HG03159 (cell line): Measurements from ENCODE around the gene PROB1.
A peak's percentile ranks its signal among the peaks of the same experiment; 100 is the strongest.
"Not testable (repeated sequence)": the region's sequence is repeated elsewhere in the genome, so short reads cannot be mapped to it uniquely, and the experiment has no call there.

Source experiments
- ATAC-seq: cut with Tn5 transposase; IDR thresholded peaks from one replicate; pipeline ENCODE4 v1.9.1; 2021; ENCODE audit warnings: mild to moderate bottlenecking, moderate library complexity; ENCODE audit not compliant: unreplicated experiment

The PROB1 gene

GRCh38 chr5:139392678-139393496 is 2.0 kb downstream of the PROB1 start:
- peak; percentile 48 for ATAC-seq

DNA sequence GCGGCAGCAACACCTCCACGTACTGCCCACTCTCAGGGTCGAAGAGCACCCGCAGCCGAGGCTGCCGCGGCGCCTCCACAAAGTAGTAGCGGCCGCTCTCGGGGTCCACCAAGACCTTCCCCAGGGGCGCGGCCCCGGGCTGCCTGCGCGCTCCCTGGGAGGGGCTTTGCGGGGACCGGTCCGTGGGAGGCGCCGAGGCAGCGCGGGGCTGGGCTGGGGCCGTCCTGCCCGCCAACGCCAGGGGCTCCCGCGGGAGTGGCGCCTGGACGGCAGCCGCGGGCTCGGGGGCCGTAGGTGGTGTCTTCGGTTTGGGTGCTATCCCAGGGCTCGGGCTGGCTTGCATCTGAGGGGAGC is 2.6 kb downstream of the PROB1 start:
- ATAC-seq = peak; percentile 3

GRCh38 chr5:139391570-139392323 is 3.2 kb downstream of the PROB1 start:
- no peak for ATAC-seq

GRCh38 chr5:139390639-139391569 is 4.0 kb downstream of the PROB1 start:
- ATAC-seq = no peak

- peak; percentile 39 for ATAC-seq
Observed at GRCh38 chr5:139389701-139390638, 4.9 kb downstream of the PROB1 start, which contains the start of gene MZB1. TSS of gene MZB1 (minus strand) at chr5:139389913. CDS start at chr5:139389856, 57 bp downstream.

DNA sequence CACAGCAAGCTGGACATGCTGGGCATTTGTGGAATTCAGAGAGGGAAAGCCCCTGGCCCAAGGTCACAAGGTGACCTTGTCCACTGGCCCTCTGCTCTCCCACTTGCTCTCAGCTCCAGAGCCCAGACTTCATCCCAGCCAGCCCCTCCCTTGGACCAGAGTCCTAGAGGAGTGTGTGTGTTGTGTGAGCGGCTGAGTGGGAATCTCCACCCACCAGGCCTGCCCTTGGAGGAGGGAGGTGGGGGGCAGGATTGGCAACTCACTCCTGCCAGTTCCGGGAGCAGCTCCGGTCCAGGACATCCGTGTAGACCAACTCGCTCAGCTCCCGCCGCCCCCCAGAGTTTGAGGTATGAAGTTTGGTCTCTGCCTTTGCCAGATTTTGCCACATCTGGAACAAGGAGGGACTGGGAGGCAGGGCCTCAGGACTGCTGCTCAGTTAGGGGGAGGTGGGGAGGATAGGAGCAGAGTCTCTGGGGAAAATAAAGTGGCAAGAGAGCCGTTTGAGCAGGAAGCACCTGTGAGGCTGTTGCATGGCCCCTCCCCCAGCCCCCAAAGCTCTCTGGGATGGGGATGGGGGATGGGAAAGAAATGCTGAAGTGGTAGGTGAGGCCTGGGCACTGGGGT is 6.6 kb downstream of the PROB1 start:
- no peak for ATAC-seq

DNA sequence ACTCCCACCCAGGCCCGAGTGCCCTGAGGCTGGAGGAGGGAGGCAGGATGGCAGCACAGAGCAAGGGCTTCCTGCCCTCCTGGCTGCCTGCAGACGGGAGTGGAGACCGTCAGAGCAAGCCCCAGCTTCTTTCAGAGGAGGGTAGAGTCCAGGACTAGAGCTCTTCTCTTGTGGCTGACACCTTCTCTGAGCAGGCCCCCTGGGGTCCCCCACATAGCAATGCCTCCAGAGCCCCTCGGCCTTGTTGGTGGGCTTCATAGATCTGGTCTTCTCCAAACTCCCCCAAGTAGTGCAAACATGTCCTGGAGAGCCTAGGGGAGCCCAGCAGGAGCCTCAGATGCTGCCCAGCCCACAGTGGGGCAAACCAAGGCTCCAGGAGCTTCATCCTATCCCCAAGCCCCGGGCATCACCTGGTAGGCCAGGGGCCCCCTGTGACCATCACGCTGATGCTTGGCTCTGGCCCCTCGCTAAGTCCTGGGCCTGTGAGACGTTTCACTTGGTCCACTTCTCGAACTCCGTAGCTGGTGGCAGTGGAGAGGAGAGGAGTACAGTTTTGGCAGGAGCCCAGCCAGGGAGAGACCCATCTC is 7.2 kb downstream of the PROB1 start:
- ATAC-seq = no peak

DNA sequence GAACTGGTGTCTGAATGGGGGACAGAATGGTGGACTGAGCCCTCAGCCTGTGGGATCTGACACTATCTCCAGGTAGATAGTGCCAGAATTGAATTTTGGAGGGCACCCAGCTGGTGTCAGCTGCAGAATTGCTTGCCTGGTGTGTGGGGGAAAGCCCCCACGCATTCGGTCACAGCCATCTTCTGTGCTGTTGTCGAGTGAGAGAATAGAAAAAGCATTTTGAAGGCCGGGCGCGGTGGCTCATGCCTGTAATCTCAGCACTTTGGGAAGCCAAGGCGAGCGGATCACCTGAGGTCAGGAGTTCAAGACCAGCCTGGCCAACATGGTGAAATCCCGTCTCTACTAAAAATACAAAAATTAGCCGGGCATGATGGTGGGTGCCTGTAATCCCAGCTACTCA is 7.9 kb downstream of the PROB1 start:
- not testable (repeated sequence) for ATAC-seq

DNA sequence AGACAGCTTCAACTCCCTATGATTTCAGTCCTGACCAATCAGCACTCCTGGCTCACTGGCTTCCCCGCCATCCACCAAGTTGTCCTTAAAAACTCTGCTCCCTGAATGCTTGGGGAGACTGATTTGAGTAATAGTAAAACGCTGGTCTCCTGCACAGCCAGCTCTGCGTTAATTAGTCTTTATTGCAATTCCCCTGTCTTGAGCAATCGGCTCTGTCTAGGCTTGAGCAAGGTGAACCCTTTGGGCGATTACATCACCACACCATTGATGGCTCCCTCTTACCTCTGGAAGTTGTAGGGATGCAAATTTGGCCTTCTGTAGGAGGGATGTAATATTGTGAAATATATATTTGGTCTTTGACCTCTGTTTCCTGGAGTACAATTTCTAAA is 8.9 kb downstream of the PROB1 start:
- no peak for ATAC-seq

- ATAC-seq = no peak
Observed at GRCh38 chr5:139385061-139386049, 9.5 kb downstream of the PROB1 start.

- no peak for ATAC-seq
Observed at GRCh38 chr5:139384591-139385051, 10.3 kb downstream of the PROB1 start.

DNA sequence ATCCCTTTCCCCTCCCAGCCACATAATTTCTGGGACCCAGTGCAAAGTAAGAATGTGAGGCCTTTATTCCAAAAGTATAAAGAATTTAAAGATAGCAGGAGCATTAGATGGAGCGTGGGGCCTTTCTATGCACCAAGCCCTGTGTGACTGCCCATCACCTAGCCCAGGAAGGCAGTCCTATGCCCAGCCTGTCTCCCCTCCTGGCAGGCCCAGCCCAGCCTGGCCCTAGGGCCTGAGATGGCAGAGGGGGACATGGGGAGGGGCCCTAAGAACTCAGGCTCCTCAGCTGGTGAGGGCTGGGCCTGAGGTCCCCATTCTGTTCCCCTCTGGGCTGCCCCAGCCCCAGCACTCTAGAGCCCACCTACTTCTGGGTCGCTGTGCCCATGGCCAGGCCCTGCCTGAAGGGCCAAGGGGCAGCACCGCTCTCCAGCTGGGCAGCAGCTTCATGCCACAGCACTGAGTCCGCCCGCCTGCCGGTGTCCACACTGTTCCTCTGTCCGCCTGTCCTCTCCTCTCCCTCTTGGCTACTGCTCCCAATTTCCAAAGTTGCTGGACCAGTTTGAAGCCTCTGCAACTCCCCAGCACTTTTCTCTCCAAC is 10.8 kb downstream of the PROB1 start:
- no peak for ATAC-seq

DNA sequence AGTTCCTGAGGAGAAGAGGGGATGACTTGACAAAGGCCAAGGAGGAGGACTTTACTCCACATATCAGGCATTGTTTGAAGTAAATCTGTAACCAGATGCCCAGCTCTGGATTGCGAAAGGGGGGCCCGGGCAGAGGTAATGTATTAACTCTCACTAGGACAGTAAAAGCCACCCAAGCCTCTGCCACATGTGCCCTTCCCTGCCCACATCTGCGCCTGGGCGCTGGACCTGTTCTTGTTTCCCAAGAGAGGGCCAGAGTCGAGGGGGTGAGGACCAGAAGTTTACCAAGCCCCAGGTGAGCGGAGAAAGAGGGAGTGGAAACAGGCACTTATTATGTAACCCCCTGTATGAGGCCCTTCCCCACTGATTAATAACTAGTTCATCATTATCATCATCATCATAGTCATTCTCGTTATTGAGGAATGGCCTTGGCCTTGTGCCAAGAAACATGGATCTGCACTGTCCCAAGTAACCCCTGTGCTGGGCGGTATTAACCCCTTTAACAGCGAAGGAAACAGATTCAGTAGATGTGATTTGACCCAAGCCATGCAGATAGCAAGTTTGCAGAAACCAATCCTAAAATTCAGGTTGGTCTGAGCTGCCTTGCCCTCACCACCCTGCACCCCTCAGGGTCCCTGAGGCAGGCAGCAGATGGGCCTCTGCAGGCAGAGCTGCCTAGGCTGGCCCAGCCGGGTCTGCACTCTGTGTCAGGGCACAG is 11.5 kb downstream of the PROB1 start, which contains the start of gene SLC23A1:
TSS of gene SLC23A1 (minus strand) at position 23 of the 718 bp plus-strand sequence. CDS start 44 bp downstream, outside the sequence.
- ATAC-seq = no peak

DNA sequence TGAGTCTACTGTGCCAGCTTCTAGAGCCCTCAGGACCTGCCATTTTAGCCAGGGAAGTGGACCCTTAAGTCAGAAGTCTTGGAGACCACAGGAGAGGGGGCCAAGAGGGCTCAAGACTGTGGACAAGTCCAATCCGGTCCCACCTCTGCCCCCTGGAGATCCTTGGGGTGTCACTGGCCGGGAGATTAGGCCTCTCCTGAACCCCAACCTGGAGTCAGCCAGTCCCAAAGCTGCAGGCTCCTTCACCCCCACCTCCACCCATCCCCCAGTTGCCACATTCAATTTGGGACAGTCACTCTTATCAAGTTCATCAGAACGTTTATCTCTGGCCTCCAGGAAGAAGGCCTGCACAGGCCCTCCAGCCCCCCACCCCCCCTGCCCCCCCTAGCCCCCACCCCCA is 12.1 kb downstream of the PROB1 start:
- ATAC-seq = no peak

DNA sequence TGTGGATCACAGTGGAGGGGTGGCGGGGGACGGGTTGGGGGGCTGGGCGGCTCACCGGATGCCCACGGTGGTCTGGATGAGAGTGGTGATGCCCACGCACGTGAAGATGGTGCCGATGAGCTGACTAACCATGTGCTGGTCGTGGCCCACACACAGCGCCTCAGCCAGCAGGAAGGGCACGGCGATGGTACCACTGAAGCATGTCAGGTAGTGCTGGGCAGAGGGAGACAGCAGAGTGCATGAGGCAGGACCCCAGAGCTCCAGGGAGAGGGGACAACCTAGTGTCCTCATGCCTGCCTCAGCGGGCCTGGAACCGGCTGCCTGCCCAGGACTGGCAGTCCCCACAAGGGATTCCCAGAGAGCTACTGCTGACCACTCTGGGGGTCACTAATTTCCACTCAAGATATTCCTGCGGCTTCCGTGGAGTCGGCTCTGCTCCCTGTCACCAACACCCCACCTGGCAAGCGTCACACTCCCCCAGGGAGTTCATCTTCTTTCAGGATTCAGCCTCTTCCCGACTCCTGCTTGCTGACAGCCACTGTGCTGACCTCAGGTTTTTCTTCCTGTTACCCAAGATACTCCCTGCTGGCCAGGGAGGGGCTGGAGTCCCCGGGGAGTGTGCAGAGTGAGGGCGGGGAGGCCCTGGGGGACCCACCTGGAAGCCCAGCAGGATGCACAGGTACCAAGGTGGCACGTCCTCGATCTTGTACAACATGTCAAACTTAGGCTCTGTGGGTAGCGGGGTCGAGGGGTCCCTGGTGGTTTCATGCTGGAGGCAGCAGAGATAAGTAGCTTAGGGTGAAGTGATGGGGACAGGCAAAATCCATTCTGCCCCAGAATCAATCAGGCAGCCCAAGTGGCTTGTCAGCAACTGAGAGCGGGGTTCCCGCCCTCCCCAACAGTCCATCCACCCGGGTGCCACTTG is 12.8 kb downstream of the PROB1 start:
- ATAC-seq = no peak
